Measurements from ENCODE around the gene SLC22A23.

DNA sequence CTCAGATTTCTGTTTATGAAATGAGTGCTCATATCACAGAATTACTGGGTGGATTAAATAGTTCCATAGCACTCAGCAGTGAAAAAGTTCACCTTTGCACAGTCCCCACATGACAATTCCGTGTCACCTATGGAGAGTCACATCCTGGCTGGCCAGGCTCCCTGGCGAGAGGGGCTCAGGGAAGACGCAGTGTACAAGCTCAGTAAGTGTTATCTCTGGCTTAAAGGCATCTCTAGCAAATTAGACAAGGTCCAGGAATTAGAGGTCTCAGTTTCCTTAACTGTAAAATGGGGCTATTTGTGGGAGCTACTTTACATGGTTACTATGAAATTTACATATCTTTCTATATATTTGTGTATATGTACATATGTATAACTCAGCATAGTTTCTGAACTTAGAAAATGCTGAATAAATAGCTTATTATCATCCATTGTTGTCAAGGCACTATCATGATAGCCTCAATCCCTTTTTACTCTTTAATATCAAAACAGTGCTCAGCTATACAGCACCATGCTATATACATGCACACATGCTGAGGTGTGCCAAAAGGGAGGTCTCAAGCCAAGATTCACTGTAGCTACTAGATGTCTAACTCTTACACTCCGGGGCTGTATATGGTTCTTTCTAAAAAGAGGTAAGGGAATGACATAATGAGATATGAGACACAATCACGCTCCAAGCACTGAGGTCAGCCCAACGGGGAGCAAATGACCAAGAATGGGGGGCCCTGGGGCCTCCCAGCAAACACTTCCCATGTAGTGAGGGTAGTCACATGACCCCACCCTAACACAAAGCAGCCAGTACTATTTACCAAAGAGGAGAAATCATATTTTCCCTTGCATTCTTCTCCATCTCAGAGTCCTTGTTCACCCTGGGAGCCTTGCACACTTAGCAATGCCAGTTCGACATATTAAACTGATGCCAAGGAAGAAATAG, 59.4 kb downstream of the SLC22A23 start:
- TF ChIP-seq, protein P1, sequence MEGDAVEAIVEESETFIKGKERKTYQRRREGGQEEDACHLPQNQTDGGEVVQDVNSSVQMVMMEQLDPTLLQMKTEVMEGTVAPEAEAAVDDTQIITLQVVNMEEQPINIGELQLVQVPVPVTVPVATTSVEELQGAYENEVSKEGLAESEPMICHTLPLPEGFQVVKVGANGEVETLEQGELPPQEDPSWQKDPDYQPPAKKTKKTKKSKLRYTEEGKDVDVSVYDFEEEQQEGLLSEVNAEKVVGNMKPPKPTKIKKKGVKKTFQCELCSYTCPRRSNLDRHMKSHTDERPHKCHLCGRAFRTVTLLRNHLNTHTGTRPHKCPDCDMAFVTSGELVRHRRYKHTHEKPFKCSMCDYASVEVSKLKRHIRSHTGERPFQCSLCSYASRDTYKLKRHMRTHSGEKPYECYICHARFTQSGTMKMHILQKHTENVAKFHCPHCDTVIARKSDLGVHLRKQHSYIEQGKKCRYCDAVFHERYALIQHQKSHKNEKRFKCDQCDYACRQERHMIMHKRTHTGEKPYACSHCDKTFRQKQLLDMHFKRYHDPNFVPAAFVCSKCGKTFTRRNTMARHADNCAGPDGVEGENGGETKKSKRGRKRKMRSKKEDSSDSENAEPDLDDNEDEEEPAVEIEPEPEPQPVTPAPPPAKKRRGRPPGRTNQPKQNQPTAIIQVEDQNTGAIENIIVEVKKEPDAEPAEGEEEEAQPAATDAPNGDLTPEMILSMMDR (IDR thresholded peaks at IDR 0.05), result no peak
- TF ChIP-seq POLR2A (IDR thresholded peaks at IDR 0.05), result no peak
